Panc1 (cell line): Measurements from ENCODE around the gene SERPINA3. TPM values are rescaled to one million over a fixed set of nuclear protein-coding genes. Genes with fewer than 3 reads are reported as not detected.

Source experiments
- ATAC-seq: fragments of 200-7000 bp; cut with Tn5 transposase; 2 replicates; pipeline ENCODE4 v1.9.1; 2020; ENCODE audit warnings: mild to moderate bottlenecking, moderate library complexity
- BruUV-seq: library from RNA; stranded (reverse); fragments of 400-500 nt; replicated peaks from 2 replicates; lab custom pipeline; 2021; lab: Mats Ljungman, UMichigan
- CTCF ChIA-PET: fragments of 300-600 bp; sonication (Branson Sonifier 250); formaldehyde crosslinking; loops from one replicate; lab custom pipeline; 2022; ENCODE audit warnings: antibody characterized with exemption; lab: Charles Lee
- POLR2A ChIA-PET: fragments of 300-600 bp; sonication (Branson Sonifier 250); formaldehyde crosslinking; loops from one replicate; lab custom pipeline; 2022; ENCODE audit warnings: antibody characterized with exemption; lab: Charles Lee
- DNase-seq: peaks from one replicate; pipeline ENCODE4 v3.0.0-alpha.2; 2010; ENCODE audit warnings: low read depth, low spot score
- H3K27ac ChIP-seq: 2 replicates; pipeline ENCODE4 v1.5.1; 2011; ENCODE audit warnings: mild to moderate bottlenecking, low read length, inconsistent platforms
- H3K27me3 ChIP-seq: fragments of 200-500 bp; sonication (Bioruptor generic); 2 replicates; pipeline ENCODE4 v1.6.0; 2014; ENCODE audit warnings: low read length, inconsistent platforms; ENCODE audit not compliant: control insufficient read depth, insufficient read depth
- H3K36me3 ChIP-seq: fragments of 200-500 bp; sonication (Bioruptor generic); 2 replicates; pipeline ENCODE4 v1.5.1; 2014; ENCODE audit warnings: inconsistent platforms, mild to moderate bottlenecking, low read length, moderate library complexity; ENCODE audit not compliant: control insufficient read depth, insufficient read depth
- H3K4me1 ChIP-seq: 2 replicates; pipeline ENCODE4 v1.5.1; 2011; ENCODE audit warnings: inconsistent platforms, mild to moderate bottlenecking, low read length, moderate library complexity; ENCODE audit not compliant: control insufficient read depth, insufficient read depth
- H3K4me3 ChIP-seq, 2 experiments: 2 replicates each; pipeline ENCODE4 v1.5.1; 2011 to 2012; ENCODE audit warnings: low read depth in 2 of 2, low read length in 2 of 2, mild to moderate bottlenecking in 2 of 2, inconsistent platforms in 1 of 2, moderate library complexity in 1 of 2
- H3K9me3 ChIP-seq: fragments of 200-500 bp; sonication (Bioruptor generic); 2 replicates; pipeline ENCODE4 v1.5.1; 2014; ENCODE audit warnings: low read depth, mild to moderate bottlenecking, inconsistent platforms, low read length, moderate library complexity; ENCODE audit not compliant: control insufficient read depth, insufficient read depth
- CTCF ChIP-seq: fragments of 450-650 bp; IDR thresholded peaks from 2 replicates; pipeline ENCODE4 v1.5.1; 2017; ENCODE audit warnings: mild to moderate bottlenecking
- POLR2AphosphoS5 ChIP-seq: IDR thresholded peaks from 2 replicates; pipeline ENCODE4 v1.6.1; 2012; ENCODE audit warnings: mild to moderate bottlenecking, low read depth, low read length, moderate library complexity
- REST ChIP-seq, 2 experiments: IDR thresholded peaks; 2 replicates each; pipeline ENCODE4 v1.6.1; 2011 to 2012; ENCODE audit warnings: low read depth in 2 of 2, control low read depth in 1 of 2, low read length in 1 of 2, mild to moderate bottlenecking in 1 of 2, moderate library complexity in 1 of 2; ENCODE audit not compliant: insufficient read depth in 1 of 2
- SIN3A ChIP-seq: IDR thresholded peaks from 2 replicates; pipeline ENCODE4 v1.6.1; 2012; ENCODE audit warnings: low read depth, mild to moderate bottlenecking, low read length, moderate library complexity, borderline replicate concordance; ENCODE audit not compliant: insufficient read depth
- TCF7L2 ChIP-seq: IDR thresholded peaks from 2 replicates; pipeline ENCODE4 v1.6.1; 2011; ENCODE audit warnings: mild to moderate bottlenecking, low read depth, low read length, inconsistent platforms
- in situ Hi-C: cut with HindIII; loops from 2 replicates; pipeline ENCODE4 v1.10.0; 2016; ENCODE audit warnings: low sequenced_read_pairs, low pct_unique_long_range_greater_than_20kb
- intact Hi-C: fragments of 100-400 bp; cut with micrococcal nuclease; formaldehyde crosslinking; loops from one replicate; pipeline ENCODE4 v1.10.0; 2022; ENCODE audit not compliant: unreplicated experiment
- total RNA-seq: library from RNA; stranded (reverse); gene quantifications from one replicate; pipeline ENCODE4 v1.2.1, GENCODE V29; 2021; ENCODE audit not compliant: unreplicated experiment

Gene SERPINA3
- total RNA-seq, 1 experiment from 2014 or later = 5.7 TPM

- BruUV-seq = no TSS peak
- no peak for DNase-seq
- intact Hi-C loops (no loop called here), in situ Hi-C loops (no loop called here)
- no peak for TF ChIP-seq CTCF
- no peak for TF ChIP-seq SIN3A
- TF ChIP-seq REST (IDR thresholded peaks at IDR 0.05; ENCODE audit: insufficient read depth in 1 of 2, low read depth in 2 of 2, low read length in 1 of 2) = no peak
- no peak for TF ChIP-seq TCF7L2
- TF ChIP-seq POLR2AphosphoS5 = no peak
- Histone ChIP-seq H3K27ac (no peak overlapping the region), H3K4me3 (no peak overlapping the region), H3K4me1 (no peaks in the 10 kb centered on the region), H3K9me3 (no peaks in the 10 kb centered on the region), H3K36me3 (no peaks in the 10 kb centered on the region), H3K27me3 (no peaks in the 10 kb centered on the region)
- POLR2A ChIA-PET = no interaction called here
- no peak for ATAC-seq
- CTCF ChIA-PET = no interaction called here
Measured at GRCh38 chr14:94623856-94624499, 11.8 kb downstream of the SERPINA3 start.

- ChIA-PET POLR2A (no interaction called here), CTCF (no interaction called here)
- Histone ChIP-seq H3K4me1 (no peaks in the 10 kb centered on the region), H3K9me3 (no peaks in the 10 kb centered on the region), H3K4me3 (no peak overlapping the region), H3K27me3 (no peaks in the 10 kb centered on the region), H3K36me3 (no peaks in the 10 kb centered on the region), H3K27ac (no peak overlapping the region)
- ATAC-seq = no peak
- in situ Hi-C loops (no loop called here), intact Hi-C loops (no loop called here)
- DNase-seq = no peak
- TF ChIP-seq CTCF = no peak
- TF ChIP-seq SIN3A = no peak
- no peak for TF ChIP-seq TCF7L2
- TF ChIP-seq POLR2AphosphoS5 = no peak
- TF ChIP-seq REST (IDR thresholded peaks at IDR 0.05; ENCODE audit: insufficient read depth in 1 of 2, low read depth in 2 of 2, low read length in 1 of 2) = no peak
- no TSS peak for BruUV-seq
Measured at GRCh38 chr14:94624537-94625352, 12.6 kb downstream of the SERPINA3 start.
